ENCODE measurements around the gene RPGR.

The RPGR gene

DNA sequence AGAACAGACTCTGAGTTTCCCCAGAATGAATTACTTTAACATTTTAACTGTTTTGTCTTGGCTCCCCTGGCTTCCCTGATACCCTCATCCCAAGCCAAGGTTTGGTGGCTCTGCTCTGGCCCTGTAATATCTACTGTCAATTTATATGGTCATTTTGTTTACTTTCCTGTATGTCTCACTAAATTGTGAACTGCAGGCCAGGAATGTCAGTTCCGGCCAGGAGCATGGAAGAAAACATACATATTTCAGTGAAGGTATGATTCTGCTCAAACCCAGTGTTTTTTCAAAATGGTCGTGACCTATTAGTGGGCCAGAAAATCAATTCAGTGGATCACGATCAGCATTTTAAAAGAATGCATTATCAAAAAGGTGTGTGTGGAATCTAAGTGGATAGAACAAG is 1.2 kb downstream of the RPGR start:
- no peak for DNase-seq (ENCODE audit: insufficient read length, low spot score)
- FAIRE-seq, result no peak

DNA sequence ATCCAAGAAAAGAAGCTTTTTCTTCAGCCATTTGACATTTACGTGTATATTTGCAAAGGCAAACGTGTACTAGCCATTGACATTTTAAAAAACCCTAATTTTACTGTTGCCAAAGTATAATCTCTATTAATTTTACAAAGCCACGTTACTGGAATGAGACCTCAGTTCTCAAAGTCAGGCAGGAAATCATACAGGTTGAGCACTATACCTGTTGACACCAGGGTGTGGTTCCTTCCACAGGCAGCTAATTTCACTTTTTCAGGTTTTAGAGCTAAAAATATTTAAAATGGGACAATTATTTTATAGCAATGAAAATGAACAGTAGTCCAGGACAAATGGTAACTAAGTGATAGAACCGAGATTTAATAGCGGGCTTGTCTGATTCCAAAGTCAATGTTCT is 6.5 kb downstream of the RPGR start:
- no peak for FAIRE-seq
- DNase-seq (ENCODE audit: insufficient read length, low spot score), result no peak

GRCh38 chrX:38318606-38319005 is 8.7 kb downstream of the RPGR start:
- DNase-seq (ENCODE audit: insufficient read length, low spot score), result no peak
- FAIRE-seq, result no peak

DNA sequence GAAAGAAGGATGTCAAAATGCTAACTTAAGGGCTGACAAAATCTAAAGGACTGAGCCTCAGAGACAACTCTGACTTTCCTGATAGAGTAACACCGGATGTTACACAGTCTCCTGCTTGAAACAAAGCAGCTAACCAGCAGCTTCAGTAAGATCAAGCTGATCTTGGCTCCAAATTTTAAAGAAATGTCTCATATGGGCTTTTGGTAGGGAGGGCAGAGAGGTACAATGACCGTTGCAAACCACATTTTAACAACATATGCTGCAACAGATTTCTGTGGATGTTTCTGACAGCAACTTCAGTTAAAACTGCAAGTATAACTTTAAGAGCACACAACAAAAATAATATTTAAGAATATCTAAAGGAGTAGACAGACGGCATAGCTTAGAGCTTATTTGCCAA is 9.1 kb downstream of the RPGR start:
- no peak for FAIRE-seq
- no peak for DNase-seq (ENCODE audit: insufficient read length, low spot score)

DNA sequence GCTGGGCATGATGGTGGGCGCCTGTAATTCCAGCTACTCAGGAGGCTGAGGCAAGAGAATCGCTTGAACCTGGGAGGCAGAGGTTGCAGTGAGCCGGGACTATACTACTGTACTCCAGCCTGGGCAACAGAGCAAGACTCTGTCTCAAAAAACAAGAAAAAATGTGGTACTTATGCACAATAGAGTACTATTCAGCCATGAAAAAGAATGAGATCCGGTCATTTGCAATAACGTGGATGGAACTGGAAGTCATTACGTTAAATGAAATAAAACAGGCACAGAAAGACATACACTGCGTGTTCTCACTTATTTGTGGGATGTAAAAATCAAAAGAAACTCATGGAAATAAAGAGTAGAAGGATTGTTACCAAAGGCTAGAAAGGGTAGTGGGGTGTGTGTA is 12.1 kb downstream of the RPGR start:
- DNase-seq (ENCODE audit: insufficient read length, low spot score), result no peak
- no peak for FAIRE-seq

DNA sequence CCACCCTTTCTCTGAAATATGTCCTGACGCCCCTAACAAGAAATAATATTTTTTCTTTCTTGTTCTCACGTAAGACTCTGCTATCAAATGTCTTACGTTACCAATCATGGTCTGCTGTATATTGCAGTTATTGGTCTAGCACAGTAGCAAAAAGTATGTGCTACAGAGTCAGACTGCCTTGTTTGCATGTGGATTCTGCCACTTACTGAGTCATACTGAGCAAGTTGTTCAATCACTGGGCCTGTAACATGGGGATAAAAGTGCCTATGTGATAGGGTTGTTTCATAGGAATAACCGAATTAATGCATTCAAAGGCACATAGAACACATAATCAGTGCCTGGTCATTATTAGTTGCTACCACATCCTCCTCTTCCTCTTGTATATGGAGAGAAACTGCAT is 14.1 kb downstream of the RPGR start:
- no peak for FAIRE-seq

DNA sequence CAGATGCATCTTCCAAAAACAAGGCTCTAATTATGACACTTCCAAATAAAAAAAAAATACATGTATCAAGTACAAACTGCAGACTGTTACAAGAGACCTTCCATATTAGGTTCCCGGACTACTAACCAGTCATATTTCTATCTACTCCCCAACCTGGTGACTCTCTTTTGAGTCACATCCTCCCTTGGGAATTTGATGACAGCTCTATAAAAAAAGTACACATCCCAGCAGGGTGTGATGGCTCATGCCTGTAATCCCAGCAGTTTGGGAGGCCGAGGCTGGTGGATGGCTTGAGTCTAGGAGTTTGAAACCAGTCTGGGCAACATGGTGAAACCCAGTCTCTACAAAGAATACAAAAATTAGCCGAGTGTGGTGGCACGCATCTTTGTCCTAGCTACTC is 14.9 kb downstream of the RPGR start:
- FAIRE-seq, result no peak
- DNase-seq (ENCODE audit: insufficient read length, low spot score), result peak; percentile 23

More for the DNA sequence above, 14.1 kb downstream of the RPGR start:
- no peak for DNase-seq (ENCODE audit: insufficient read length, low spot score)

DNA sequence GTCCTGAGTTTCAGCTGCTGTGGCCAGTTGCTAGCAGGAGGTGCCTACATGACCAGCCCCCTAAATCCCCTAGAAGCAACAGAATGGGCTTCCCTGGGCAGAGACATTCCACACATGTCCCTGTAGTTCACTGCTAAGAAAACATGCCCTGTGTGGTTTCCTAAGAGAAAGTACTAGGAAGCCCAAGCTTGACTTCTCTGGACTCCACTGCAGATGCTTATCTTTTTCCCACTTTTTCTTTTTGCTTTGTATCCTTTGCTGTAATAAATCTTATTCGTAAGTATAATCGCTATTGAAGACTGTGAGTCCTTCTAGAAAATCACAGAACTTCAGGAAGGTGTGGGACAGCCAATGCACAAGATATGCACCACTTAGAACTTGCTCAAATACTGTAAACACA is 15.6 kb downstream of the RPGR start:
- no peak for FAIRE-seq
- DNase-seq (ENCODE audit: insufficient read length, low spot score), result no peak

DNA sequence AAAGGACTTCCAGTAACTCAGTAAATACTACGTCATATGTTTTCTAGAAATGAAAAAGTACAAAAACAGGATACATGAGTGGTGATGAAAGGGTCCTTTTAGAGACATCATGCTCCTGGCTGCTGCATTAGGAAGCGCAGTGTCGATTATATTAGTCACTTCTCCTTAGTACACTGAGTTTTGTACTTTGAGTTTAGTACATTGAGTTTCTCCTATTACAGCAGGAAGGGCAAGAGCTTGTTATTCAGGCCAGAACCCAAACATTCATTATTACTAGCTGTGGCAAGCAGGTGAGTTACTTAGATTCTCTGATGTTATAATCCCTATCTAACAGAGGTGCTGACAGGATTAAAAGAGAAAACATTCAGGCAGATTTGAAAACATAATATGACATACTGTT is 21.3 kb downstream of the RPGR start:
- DNase-seq (ENCODE audit: insufficient read length, low spot score) (no peak), FAIRE-seq (no peak)

GRCh38 chrX:38304010-38304409 is 23.3 kb downstream of the RPGR start:
- DNase-seq (ENCODE audit: insufficient read length, low spot score), result no peak
- FAIRE-seq, result no peak

GRCh38 chrX:38293741-38294140 is 33.6 kb downstream of the RPGR start:
- FAIRE-seq (no peak), DNase-seq (ENCODE audit: insufficient read length, low spot score) (no peak)

- DNase-seq (ENCODE audit: insufficient read length, low spot score) (no peak), FAIRE-seq (no peak)
These were observed 39.6 kb downstream of the RPGR start for GRCh38 chrX:38287674-38288073.

- no peak for FAIRE-seq
- no peak for DNase-seq (ENCODE audit: insufficient read length, low spot score)
These were observed 41.7 kb downstream of the RPGR start for GRCh38 chrX:38285649-38286048.

DNA sequence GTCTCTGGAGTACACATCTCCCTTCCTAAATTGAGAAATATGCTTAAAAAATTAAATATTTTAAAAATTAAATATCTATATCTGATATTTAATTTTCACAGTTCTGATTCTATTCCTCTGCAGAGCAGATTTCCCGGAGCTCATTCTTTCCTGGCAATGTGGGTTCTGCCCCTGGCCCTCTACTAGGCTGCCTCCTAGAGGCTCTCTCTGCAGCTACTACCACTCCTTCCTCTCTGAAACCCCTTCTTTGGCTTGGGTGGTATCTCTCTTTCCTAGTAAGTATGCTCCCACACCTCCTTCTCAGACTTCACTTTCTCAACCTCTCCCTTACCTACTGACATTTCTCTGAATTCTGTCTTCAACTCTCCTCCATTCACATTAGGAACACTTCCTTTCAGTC is 45.3 kb downstream of the RPGR start:
- DNase-seq (ENCODE audit: insufficient read length, low spot score) (no peak), FAIRE-seq (no peak)

GRCh38 chrX:38279188-38279587 is 48.1 kb downstream of the RPGR start:
- DNase-seq (ENCODE audit: insufficient read length, low spot score) (no peak), FAIRE-seq (no peak)

- FAIRE-seq (no peak), DNase-seq (ENCODE audit: insufficient read length, low spot score) (no peak)
These were observed 48.6 kb downstream of the RPGR start for GRCh38 chrX:38278682-38279081.

GRCh38 chrX:38277802-38278201 is 49.5 kb downstream of the RPGR start:
- FAIRE-seq (no peak), DNase-seq (ENCODE audit: insufficient read length, low spot score) (no peak)

- no peak for FAIRE-seq
- no peak for DNase-seq (ENCODE audit: insufficient read length, low spot score)
These were observed 50.2 kb downstream of the RPGR start for GRCh38 chrX:38277136-38277535.

DNA sequence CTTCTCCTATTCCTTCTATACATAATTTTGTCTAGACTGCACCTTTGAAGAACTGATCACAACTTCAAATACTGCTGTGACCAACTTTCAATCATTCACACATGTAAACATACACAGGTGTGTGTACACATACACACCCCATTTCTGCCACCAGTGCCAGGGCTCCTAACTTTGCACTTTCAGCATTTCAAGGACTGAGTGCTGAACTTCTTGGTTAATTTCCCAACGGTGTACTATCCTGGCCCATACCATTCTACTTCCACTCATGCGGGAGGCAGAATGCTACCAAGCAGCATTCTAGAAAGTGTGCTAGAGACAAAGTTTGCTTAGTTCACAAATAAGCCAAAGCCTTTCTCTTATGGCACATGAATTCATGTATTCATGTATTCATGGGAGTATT is 51.2 kb downstream of the RPGR start:
- DNase-seq (ENCODE audit: insufficient read length, low spot score) (no peak), FAIRE-seq (no peak)

DNA sequence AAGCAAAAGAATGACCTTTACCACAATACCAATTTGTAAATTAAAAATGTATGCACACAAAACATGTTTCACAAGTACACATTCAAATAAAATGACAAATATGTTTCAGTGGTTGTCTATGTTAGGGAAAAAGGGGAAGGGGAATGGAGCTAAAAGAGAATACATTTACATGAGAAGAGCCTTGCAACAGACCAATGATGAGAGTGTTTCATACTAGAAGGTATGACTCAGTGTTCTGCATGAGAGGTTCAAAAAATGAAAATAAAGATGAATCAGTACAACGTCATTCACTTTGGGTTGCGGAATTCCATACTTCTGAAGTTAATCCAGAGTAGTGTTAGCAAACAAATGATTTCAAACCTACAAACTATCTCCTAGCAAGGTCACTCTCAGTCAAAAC is 51.7 kb downstream of the RPGR start:
- FAIRE-seq (peak; percentile 16), DNase-seq (ENCODE audit: insufficient read length, low spot score) (peak; percentile 10)

DNA sequence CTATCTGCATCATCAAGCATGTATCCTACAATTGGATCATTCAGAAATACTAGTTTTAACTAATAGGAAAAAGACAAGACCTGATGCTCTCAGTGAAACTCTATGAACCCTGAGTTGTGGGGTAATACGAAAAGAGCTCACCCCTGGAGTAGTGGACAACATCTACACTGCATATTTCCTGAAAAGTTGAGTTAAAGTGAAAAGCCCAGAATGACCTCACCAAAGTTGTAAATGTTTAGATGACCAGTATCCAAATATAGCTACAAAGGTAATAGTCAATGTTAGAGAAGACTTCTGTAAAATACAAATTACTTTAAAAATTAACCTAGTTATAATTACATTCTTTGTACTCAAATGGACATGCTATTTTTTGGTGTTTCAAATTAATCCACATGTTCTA is 53.9 kb downstream of the RPGR start:
- no peak for DNase-seq (ENCODE audit: insufficient read length, low spot score)

GRCh38 chrX:38271154-38271716 is 56.1 kb downstream of the RPGR start:
- no peak for DNase-seq (ENCODE audit: insufficient read length, low spot score)
- FAIRE-seq, result no peak

More for the DNA sequence above, 53.9 kb downstream of the RPGR start:
- FAIRE-seq, result no peak

GRCh38 chrX:38268011-38268410 is 59.3 kb downstream of the RPGR start:
- FAIRE-seq, result no peak

More at GRCh38 chrX:38268011-38268410, 59.3 kb downstream of the RPGR start:
- DNase-seq (ENCODE audit: insufficient read length, low spot score), result no peak

Data from HTR-8/SVneo (cell line).